ENCODE data around the gene CAMSAP1.

CAMSAP1 gene

DNA sequence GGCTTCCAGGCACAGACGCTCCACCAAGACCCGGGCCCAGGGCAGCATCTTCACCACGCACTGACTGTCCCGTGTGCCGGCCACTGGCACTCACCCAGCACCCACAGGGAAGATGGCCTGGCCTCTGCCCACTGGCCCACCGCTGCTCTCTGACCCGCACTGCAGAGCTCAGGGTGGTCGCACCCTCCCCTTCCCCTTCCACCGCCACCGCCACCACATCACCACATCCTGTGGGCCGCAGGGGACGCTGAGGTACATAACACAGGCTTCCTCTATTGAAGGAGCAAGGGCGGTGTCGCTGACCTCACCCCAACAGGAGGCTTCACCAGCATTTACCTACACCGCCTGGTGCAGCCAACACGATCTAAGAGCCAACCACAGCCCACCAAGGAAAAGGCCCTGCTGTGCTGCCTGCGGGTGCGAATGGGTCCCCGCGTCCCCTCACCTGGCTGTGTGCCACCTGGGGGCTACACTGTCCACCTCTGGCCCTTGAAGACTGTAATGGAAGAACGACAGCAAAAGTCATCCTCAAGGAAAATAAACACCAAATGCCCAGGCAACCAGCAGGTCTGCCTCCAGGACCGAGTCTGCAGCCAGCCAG, 101.8 kb downstream of the CAMSAP1 start:
- DNase-seq (ENCODE audit: low spot score) (no peak), ATAC-seq (ENCODE audit: low read depth) (no peak)
- H3K36me3 ChIP-seq (ENCODE audit: low read depth), result peaks cover 11% of the 10 kb centered on the region
- no peaks in the 10 kb centered on the region for H3K27me3 ChIP-seq (ENCODE audit: insufficient read depth, poor library complexity, severe bottlenecking)
- TF ChIP-seq, protein P1, sequence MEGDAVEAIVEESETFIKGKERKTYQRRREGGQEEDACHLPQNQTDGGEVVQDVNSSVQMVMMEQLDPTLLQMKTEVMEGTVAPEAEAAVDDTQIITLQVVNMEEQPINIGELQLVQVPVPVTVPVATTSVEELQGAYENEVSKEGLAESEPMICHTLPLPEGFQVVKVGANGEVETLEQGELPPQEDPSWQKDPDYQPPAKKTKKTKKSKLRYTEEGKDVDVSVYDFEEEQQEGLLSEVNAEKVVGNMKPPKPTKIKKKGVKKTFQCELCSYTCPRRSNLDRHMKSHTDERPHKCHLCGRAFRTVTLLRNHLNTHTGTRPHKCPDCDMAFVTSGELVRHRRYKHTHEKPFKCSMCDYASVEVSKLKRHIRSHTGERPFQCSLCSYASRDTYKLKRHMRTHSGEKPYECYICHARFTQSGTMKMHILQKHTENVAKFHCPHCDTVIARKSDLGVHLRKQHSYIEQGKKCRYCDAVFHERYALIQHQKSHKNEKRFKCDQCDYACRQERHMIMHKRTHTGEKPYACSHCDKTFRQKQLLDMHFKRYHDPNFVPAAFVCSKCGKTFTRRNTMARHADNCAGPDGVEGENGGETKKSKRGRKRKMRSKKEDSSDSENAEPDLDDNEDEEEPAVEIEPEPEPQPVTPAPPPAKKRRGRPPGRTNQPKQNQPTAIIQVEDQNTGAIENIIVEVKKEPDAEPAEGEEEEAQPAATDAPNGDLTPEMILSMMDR (IDR thresholded peaks at IDR 0.05; ENCODE audit: poor library complexity, severe bottlenecking), result no peak
- H3K4me1 ChIP-seq (ENCODE audit: insufficient read depth, poor library complexity, severe bottlenecking), result no peaks in the 10 kb centered on the region
- no peak overlapping the region for H3K4me3 ChIP-seq (ENCODE audit: severe bottlenecking)
- no peak overlapping the region for H3K27ac ChIP-seq (ENCODE audit: poor library complexity, severe bottlenecking)
- no peaks in the 10 kb centered on the region for H3K9me3 ChIP-seq (ENCODE audit: severe bottlenecking)

DNA sequence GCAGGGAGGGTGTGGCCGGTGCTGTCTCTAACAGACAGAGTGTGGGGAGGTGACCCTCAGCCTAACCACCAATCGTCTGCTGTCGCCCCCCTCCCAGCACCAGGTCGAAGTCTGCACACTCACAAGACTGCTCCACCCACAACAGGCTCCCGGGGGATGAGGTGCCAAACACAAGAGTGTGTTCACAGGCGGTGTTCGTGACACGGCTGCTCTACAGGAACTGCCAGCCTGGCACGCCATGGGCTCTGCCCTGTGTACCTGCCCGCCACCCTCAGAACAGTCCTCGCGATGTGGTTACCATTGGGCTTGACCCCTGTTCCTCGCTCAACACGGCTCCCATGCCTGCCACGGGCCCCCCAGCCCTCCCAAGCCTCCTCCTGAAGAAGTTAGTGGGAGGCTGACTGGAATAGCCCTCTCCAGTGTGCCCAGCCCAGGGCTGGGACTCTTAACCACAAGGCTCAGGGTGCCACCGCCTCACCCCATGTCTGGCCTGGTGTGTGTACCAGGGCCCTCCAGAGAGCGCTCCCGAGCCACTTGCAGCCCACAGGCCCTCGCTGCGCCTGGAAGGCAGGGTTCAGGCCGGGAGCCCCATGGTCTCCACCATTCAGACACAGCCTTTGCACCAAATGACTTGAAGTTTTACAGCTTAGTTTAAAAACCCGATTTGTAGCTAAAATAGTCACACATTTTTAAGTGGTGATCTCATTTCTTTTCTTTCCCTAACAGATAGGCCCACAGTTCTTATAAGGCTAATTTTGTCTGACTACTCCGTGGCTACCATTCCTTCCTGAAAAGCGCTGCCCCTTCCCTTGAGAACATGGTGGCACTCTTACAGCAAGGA, 102.5 kb downstream of the CAMSAP1 start:
- DNase-seq (ENCODE audit: low spot score), result no peak

DNA sequence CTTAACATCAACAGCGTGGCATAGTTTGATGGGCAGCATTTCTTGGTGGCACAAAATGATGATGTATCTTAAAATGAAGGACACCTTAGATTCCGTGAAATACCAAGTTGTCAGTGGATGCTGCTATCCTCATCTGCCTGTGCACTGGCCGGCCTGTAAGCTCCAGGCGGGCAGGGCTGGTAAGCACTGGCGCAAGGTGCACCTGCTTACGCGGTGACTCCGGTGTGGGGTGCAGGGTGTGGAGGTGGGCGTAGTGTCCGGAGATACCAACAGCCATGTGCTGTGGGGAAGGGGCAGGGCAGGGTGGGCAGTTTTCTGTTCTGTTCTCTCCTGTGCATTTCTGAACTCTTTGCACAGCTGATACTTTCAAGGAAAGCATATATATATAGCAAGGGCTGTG, 103.9 kb downstream of the CAMSAP1 start:
- no peaks in the 10 kb centered on the region for H3K27me3 ChIP-seq (ENCODE audit: insufficient read depth, poor library complexity, severe bottlenecking)
- TF ChIP-seq, protein P1 (IDR thresholded peaks at IDR 0.05; ENCODE audit: poor library complexity, severe bottlenecking), result no peak
- H3K4me1 ChIP-seq (ENCODE audit: insufficient read depth, poor library complexity, severe bottlenecking), result no peaks in the 10 kb centered on the region
- no peak overlapping the region for H3K4me3 ChIP-seq (ENCODE audit: severe bottlenecking)
- DNase-seq (ENCODE audit: low spot score) (no peak), ATAC-seq (ENCODE audit: low read depth) (no peak)
- no peaks in the 10 kb centered on the region for H3K9me3 ChIP-seq (ENCODE audit: severe bottlenecking)
- no peaks in the 10 kb centered on the region for H3K36me3 ChIP-seq (ENCODE audit: low read depth)
- H3K27ac ChIP-seq (ENCODE audit: poor library complexity, severe bottlenecking), result no peak overlapping the region

More for the DNA sequence above, 102.5 kb downstream of the CAMSAP1 start:
- Histone ChIP-seq H3K9me3 (ENCODE audit: severe bottlenecking) (no peaks in the 10 kb centered on the region), H3K4me3 (ENCODE audit: severe bottlenecking) (no peak overlapping the region), H3K4me1 (ENCODE audit: insufficient read depth, poor library complexity, severe bottlenecking) (no peaks in the 10 kb centered on the region), H3K36me3 (ENCODE audit: low read depth) (peaks cover 3% of the 10 kb centered on the region), H3K27ac (ENCODE audit: poor library complexity, severe bottlenecking) (no peak overlapping the region), H3K27me3 (ENCODE audit: insufficient read depth, poor library complexity, severe bottlenecking) (no peaks in the 10 kb centered on the region)
- ATAC-seq (ENCODE audit: low read depth), result peak; percentile 17; the same call in 1 of the 3 replicates
- TF ChIP-seq, protein P1 (IDR thresholded peaks at IDR 0.05; ENCODE audit: poor library complexity, severe bottlenecking), result no peak

DNA sequence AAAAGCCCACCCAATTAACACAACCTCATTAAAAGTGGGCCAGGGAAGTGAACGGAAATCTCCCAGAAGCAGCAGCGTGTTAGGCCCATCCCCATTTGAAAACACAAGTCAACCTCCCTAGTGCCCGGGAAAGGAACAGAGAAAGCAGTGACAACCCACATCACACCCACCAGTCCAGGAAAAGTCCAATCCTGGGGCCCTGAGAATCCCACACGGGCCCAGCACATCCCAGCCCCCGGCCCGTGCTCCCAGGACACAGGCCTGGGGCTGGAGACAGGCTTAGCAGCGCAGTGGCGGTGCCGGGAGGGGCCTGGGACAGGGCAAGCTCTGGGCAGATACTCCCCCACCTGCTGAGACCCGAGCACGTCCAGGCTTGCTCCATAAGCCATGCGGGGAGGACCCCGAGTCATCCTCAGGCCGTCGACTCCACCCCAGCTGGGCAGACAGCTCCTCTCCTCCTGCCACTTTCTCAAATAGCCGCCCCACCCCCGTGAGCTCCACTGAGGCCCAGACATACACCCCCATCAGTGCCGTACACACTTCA, 104.4 kb downstream of the CAMSAP1 start:
- Histone ChIP-seq H3K36me3 (ENCODE audit: low read depth) (no peaks in the 10 kb centered on the region), H3K4me1 (ENCODE audit: insufficient read depth, poor library complexity, severe bottlenecking) (no peaks in the 10 kb centered on the region), H3K4me3 (ENCODE audit: severe bottlenecking) (no peak overlapping the region), H3K27ac (ENCODE audit: poor library complexity, severe bottlenecking) (no peak overlapping the region), H3K27me3 (ENCODE audit: insufficient read depth, poor library complexity, severe bottlenecking) (no peaks in the 10 kb centered on the region), H3K9me3 (ENCODE audit: severe bottlenecking) (no peaks in the 10 kb centered on the region)
- peak; percentile 11; the same call in 1 of the 3 replicates for ATAC-seq (ENCODE audit: low read depth)
- TF ChIP-seq, protein P1 (IDR thresholded peaks at IDR 0.05; ENCODE audit: poor library complexity, severe bottlenecking), result no peak
- DNase-seq (ENCODE audit: low spot score), result no peak

Data from RWPE2 (cell line).